Smooth muscle cell (in vitro differentiated cells): Measurements from ENCODE around the gene C1orf35. TPM values are rescaled to one million over a fixed set of nuclear protein-coding genes. Genes with fewer than 3 reads are reported as not detected.

ENCODE experiments used
- DNase-seq: peaks from one replicate; lab custom pipeline; 2025; ENCODE audit not compliant: unreplicated experiment; lab: John Stamatoyannopoulos, UW
- H2AFZ ChIP-seq: fragments of 200-600 bp; sonication (generic); 2 replicates; pipeline ENCODE4 v1.6.0; 2016; ENCODE audit warnings: antibody characterized with exemption, low read depth, mild to moderate bottlenecking
- H3F3A ChIP-seq: fragments of 200-600 bp; sonication (generic); 2 replicates; pipeline ENCODE4 v1.6.0; 2017; ENCODE audit warnings: antibody characterized with exemption, low read depth
- H3K27ac ChIP-seq: fragments of 200-600 bp; sonication (generic); 2 replicates; pipeline ENCODE4 v1.5.1; 2016; ENCODE audit warnings: low read depth, mild to moderate bottlenecking
- H3K27me3 ChIP-seq: fragments of 200-600 bp; sonication (generic); 2 replicates; pipeline ENCODE4 v1.6.1; 2016; ENCODE audit warnings: low read depth, mild to moderate bottlenecking
- H3K36me3 ChIP-seq: fragments of 200-600 bp; sonication (generic); 2 replicates; pipeline ENCODE4 v1.5.1; 2016; ENCODE audit warnings: low read depth
- H3K4me1 ChIP-seq: fragments of 200-600 bp; sonication (generic); 2 replicates; pipeline ENCODE4 v1.5.1; 2016; ENCODE audit warnings: low read depth
- H3K4me2 ChIP-seq: fragments of 200-600 bp; sonication (generic); 2 replicates; pipeline ENCODE4 v1.6.0; 2016; ENCODE audit warnings: mild to moderate bottlenecking
- H3K4me3 ChIP-seq: fragments of 200-600 bp; sonication (generic); 2 replicates; pipeline ENCODE4 v1.5.1; 2016; ENCODE audit warnings: mild to moderate bottlenecking
- H3K79me2 ChIP-seq: fragments of 200-600 bp; sonication (generic); 2 replicates; pipeline ENCODE4 v1.6.0; 2016; ENCODE audit warnings: low read depth, mild to moderate bottlenecking
- H3K9ac ChIP-seq: fragments of 200-600 bp; sonication (generic); 2 replicates; pipeline ENCODE4 v1.6.0; 2016; ENCODE audit warnings: low read depth
- H3K9me3 ChIP-seq: fragments of 200-600 bp; sonication (generic); replicated peaks from 2 replicates; pipeline ENCODE4 v1.5.1; 2016; ENCODE audit warnings: low read depth
- H4K20me1 ChIP-seq: fragments of 200-600 bp; sonication (generic); 2 replicates; pipeline ENCODE4 v1.6.0; 2016; ENCODE audit warnings: low read depth
- CTCF ChIP-seq: fragments of 200-600 bp; sonication (generic); IDR thresholded peaks from 2 replicates; pipeline ENCODE4 v1.5.1; 2017; ENCODE audit warnings: borderline replicate concordance, mild to moderate bottlenecking, antibody characterized with exemption; ENCODE audit not compliant: insufficient read depth, poor library complexity, severe bottlenecking
- WGBS: methylation state at CpG from one replicate; pipeline ENCODE4 v1.1.7; 2016; ENCODE audit warnings: low lambda C conversion rate; 5-methylcytosine and 5-hydroxymethylcytosine counted together
- polyA plus RNA-seq: library from polyadenylated mRNA; unstranded; fragments of >200 nt; fragmentation: Nextera tagmentation; extraction: Ambion mirVana; gene quantifications from 2 replicates; pipeline ENCODE4 v1.2.1, GENCODE V29; 2016
- total RNA-seq: library from RNA; depleted of rRNA; stranded (reverse); fragments of >200 nt; gene quantifications from 2 replicates; pipeline ENCODE4 v1.2.3, GENCODE V29; 2014

The C1orf35 gene
- total and polyA plus RNA-seq, 2 experiments from 2014 or later = 7.6 to 18.7 TPM

GRCh38 chr1:228093050-228093906 is 9.8 kb downstream of the C1orf35 start:
- peaks cover 100% of the 10 kb centered on the region for H3K79me2 ChIP-seq
- H3K27ac ChIP-seq = peak overlapping the region; percentile 96
- no peaks in the 10 kb centered on the region for H3K27me3 ChIP-seq
- H4K20me1 ChIP-seq = peaks cover 100% of the 10 kb centered on the region
- 90% methylated on average over 20 of the region's 20 CpGs for WGBS
- no peaks in the 10 kb centered on the region for H3K9me3 ChIP-seq
- H3K4me1 ChIP-seq = peaks cover 5% of the 10 kb centered on the region
- H3K36me3 ChIP-seq = no peaks in the 10 kb centered on the region
- no peak overlapping the region for H3K9ac ChIP-seq
- H3K4me3 ChIP-seq = no peak overlapping the region
- H3F3A ChIP-seq = peaks cover 29% of the 10 kb centered on the region
- no peak for DNase-seq
- no peak overlapping the region for H2AFZ ChIP-seq
- H3K4me2 ChIP-seq = no peak overlapping the region
- no peak for TF ChIP-seq CTCF

GRCh38 chr1:228092342-228093049 is 10.6 kb downstream of the C1orf35 start:
- 91% methylated on average over 11 of the region's 11 CpGs for WGBS
- peaks cover 23% of the 10 kb centered on the region for H3F3A ChIP-seq
- H2AFZ ChIP-seq = no peak overlapping the region
- peaks cover 100% of the 10 kb centered on the region for H3K79me2 ChIP-seq
- TF ChIP-seq CTCF = no peak
- H3K9ac ChIP-seq = no peak overlapping the region
- H3K27me3 ChIP-seq = no peaks in the 10 kb centered on the region
- H3K27ac ChIP-seq = peak overlapping the region; percentile 96
- peaks cover 100% of the 10 kb centered on the region for H4K20me1 ChIP-seq
- DNase-seq = no peak
- H3K4me1 ChIP-seq = peaks cover 9% of the 10 kb centered on the region
- H3K9me3 ChIP-seq = no peaks in the 10 kb centered on the region
- H3K4me2 ChIP-seq = no peak overlapping the region
- H3K4me3 ChIP-seq = no peak overlapping the region
- no peaks in the 10 kb centered on the region for H3K36me3 ChIP-seq

- 90% methylated on average over 4 of the region's 4 CpGs for WGBS
- Histone ChIP-seq H2AFZ (no peak overlapping the region), H3F3A (peaks cover 21% of the 10 kb centered on the region), H3K4me1 (peaks cover 21% of the 10 kb centered on the region), H3K79me2 (peaks cover 100% of the 10 kb centered on the region), H3K4me3 (no peak overlapping the region), H3K27me3 (no peaks in the 10 kb centered on the region), H4K20me1 (peaks cover 100% of the 10 kb centered on the region), H3K9ac (no peak overlapping the region), H3K36me3 (no peaks in the 10 kb centered on the region), H3K4me2 (no peak overlapping the region), H3K9me3 (no peaks in the 10 kb centered on the region), H3K27ac (peak overlapping the region; percentile 96)
- no peak for DNase-seq
- TF ChIP-seq CTCF = no peak
These were observed 12.0 kb downstream of the C1orf35 start for GRCh38 chr1:228091084-228091483.
